Esophagus muscularis mucosa (tissue), 4 donors: ENCODE results near the gene THADA. TPM values are rescaled to one million over a fixed set of nuclear protein-coding genes. Genes with fewer than 3 reads are reported as not detected.

Experiments
- DNase-seq: peaks from one replicate; pipeline ENCODE4 v3.0.0-alpha.2; 2017; ENCODE audit errors: extremely low spot score
- H3K27ac ChIP-seq, 4 donors: fragments of 200-600 bp; sonication (generic); replicated peaks in 1 of 4; 1 replicate in 3 of 4; 2 replicates in 1 of 4; pipeline ENCODE4 v1.5.1; 2016 to 2019; ENCODE audit warnings: mild to moderate bottlenecking in 1 of 4
- H3K27me3 ChIP-seq, 4 donors: fragments of 200-600 bp; sonication (generic); one replicate each; pipeline versions ENCODE4 v1.5.1 to v1.6.0; 2016 to 2019
- H3K36me3 ChIP-seq, 4 donors: fragments of 200-600 bp; sonication (generic); one replicate each; pipeline ENCODE4 v1.5.1; 2016 to 2019
- H3K4me1 ChIP-seq, 4 donors: fragments of 200-600 bp; sonication (generic); one replicate each; pipeline ENCODE4 v1.5.1; 2016 to 2019
- H3K4me3 ChIP-seq, 4 donors: fragments of 200-600 bp; sonication (generic); 1 replicate in 2 of 4; 2 replicates in 2 of 4; pipeline ENCODE4 v1.5.1; 2016 to 2019; ENCODE audit warnings: mild to moderate bottlenecking in 4 of 4, moderate library complexity in 1 of 4
- H3K9me3 ChIP-seq, 4 donors: fragments of 200-600 bp; sonication (generic); 1 replicate in 3 of 4; 2 replicates in 1 of 4; pipeline ENCODE4 v1.5.1; 2016 to 2019
- EP300 ChIP-seq: sonication (generic); formaldehyde crosslinking; IDR thresholded peaks from one replicate; pipeline ENCODE4 v1.6.1; 2017; ENCODE audit warnings: antibody characterized with exemption
- POLR2A ChIP-seq: fragments of 450-650 bp; IDR thresholded peaks from one replicate; pipeline ENCODE4 v1.6.1; 2017; ENCODE audit warnings: antibody characterized with exemption, moderate library complexity, mild to moderate bottlenecking, low read depth
- POLR2AphosphoS5 ChIP-seq, 2 donors: sonication (generic); formaldehyde crosslinking; IDR thresholded peaks; one replicate each; pipeline ENCODE4 v1.6.1; 2017; ENCODE audit warnings: antibody characterized with exemption in 2 of 2
- WGBS: methylation state at CpG from one replicate; pipeline ENCODE4 v1.1.5; 2018; 5-methylcytosine and 5-hydroxymethylcytosine counted together
- intact Hi-C: fragments of 100-400 bp; cut with DNase I; formaldehyde crosslinking; loops from one replicate; pipeline ENCODE4 v1.15.1; 2023
- total RNA-seq, 4 donors: library from RNA; depleted of rRNA; stranded (reverse); fragments of >200 nt; gene quantifications; one replicate each; pipeline versions ENCODE4 v1.1.0 to v1.2.1, GENCODE V29; 2016
- TF ChIP-seq, protein P1 (sequence below), 3 experiments: fragments of 200-600 bp in 2 of 3; fragments of 450-650 bp in 1 of 3; sonication (generic) in 2 of 3; IDR thresholded peaks; one replicate each; pipeline ENCODE4 v1.5.1; 2017 to 2019; ENCODE audit warnings: antibody characterized with exemption in 3 of 3, mild to moderate bottlenecking in 2 of 3, moderate library complexity in 1 of 3

THADA gene
- total RNA-seq, 4 donors from 2014 or later = 17.2 to 28.7 (median 21.3) TPM

- Histone ChIP-seq H3K36me3 (no peaks in the 10 kb centered on the region), H3K27ac (peak overlapping the region; percentile 62 to 75 (median 68)), H3K27me3 (no peaks in the 10 kb centered on the region), H3K4me1 (peaks cover 30 to 50% (median 44%) of the 10 kb centered on the region in 4 donors), H3K9me3 (no peaks in the 10 kb centered on the region), H3K4me3 (no peak overlapping the region)
- TF ChIP-seq POLR2A = no peak
- TF ChIP-seq, protein P1, sequence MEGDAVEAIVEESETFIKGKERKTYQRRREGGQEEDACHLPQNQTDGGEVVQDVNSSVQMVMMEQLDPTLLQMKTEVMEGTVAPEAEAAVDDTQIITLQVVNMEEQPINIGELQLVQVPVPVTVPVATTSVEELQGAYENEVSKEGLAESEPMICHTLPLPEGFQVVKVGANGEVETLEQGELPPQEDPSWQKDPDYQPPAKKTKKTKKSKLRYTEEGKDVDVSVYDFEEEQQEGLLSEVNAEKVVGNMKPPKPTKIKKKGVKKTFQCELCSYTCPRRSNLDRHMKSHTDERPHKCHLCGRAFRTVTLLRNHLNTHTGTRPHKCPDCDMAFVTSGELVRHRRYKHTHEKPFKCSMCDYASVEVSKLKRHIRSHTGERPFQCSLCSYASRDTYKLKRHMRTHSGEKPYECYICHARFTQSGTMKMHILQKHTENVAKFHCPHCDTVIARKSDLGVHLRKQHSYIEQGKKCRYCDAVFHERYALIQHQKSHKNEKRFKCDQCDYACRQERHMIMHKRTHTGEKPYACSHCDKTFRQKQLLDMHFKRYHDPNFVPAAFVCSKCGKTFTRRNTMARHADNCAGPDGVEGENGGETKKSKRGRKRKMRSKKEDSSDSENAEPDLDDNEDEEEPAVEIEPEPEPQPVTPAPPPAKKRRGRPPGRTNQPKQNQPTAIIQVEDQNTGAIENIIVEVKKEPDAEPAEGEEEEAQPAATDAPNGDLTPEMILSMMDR (IDR thresholded peaks at IDR 0.05) = no peak
- TF ChIP-seq POLR2AphosphoS5 (IDR thresholded peaks at IDR 0.05) = no peak
- no peak for TF ChIP-seq EP300
- DNase-seq = no peak
- intact Hi-C loops = no loop called here
- 96% methylated on average over 6 of the region's 6 CpGs for WGBS
Observed at GRCh38 chr2:43313642-43314017, 282.2 kb downstream of the THADA start.

DNA sequence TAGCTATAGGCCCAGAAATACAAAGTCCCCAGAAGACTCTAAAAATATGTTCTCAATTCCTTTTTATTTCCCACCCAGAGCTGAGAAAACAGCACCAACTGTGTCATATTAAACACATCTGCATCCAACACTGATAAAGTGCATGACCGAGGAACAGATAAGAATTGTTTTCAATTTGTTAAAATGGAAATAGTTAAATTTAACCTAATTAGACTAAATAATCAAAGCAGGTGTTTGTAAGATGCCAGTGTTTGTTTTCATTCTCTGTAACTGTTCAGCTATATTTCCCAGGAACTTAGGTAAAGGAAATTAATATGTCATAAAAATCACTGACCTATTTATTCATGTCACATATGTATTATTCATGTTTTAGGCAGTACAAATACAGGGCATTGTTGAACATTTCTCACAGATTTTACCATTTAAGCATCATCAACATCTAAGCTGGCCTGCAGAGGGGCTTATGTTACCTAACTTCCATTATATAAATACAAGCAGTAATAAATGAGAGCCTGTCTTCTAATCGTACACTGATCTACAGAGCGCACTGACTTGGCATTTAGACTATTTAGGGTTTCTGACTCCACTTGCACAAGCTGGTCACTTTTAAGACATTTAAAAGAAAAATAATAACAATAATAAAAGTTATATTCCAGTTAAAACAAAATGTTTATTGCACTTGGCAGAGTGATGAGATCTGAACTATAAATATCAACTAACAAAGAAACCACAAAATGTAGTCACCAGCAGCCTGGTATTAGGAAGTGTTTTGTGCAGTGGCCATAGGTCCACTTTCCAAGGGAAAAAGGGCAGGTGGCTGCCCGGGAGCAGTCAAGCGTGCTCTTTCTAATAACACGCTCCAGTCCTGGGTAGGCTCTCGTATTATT, 282.8 kb downstream of the THADA start:
- WGBS = 41% methylated on average over 7 of the region's 7 CpGs
- intact Hi-C loops = no loop called here
- no peak overlapping the region for H3K4me3 ChIP-seq
- peak overlapping the region; percentile 62 to 75 (median 68) for H3K27ac ChIP-seq
- H3K36me3 ChIP-seq = no peaks in the 10 kb centered on the region
- DNase-seq = no peak
- no peaks in the 10 kb centered on the region for H3K9me3 ChIP-seq
- peaks cover 30 to 49% (median 43%) of the 10 kb centered on the region in 4 donors for H3K4me1 ChIP-seq
- no peak for TF ChIP-seq POLR2AphosphoS5 (IDR thresholded peaks at IDR 0.05)
- TF ChIP-seq, protein P1 (IDR thresholded peaks at IDR 0.05) = no peak
- no peak for TF ChIP-seq POLR2A
- TF ChIP-seq EP300 = no peak
- H3K27me3 ChIP-seq = no peaks in the 10 kb centered on the region

- DNase-seq = no peak
- Histone ChIP-seq H3K4me3 (no peak overlapping the region), H3K27me3 (no peaks in the 10 kb centered on the region), H3K27ac (peak overlapping the region; percentile 62 to 75 (median 68)), H3K36me3 (no peaks in the 10 kb centered on the region), H3K4me1 (peaks cover 40 to 54% (median 49%) of the 10 kb centered on the region in 4 donors), H3K9me3 (no peaks in the 10 kb centered on the region)
- TF ChIP-seq EP300 (no peak), POLR2AphosphoS5 (IDR thresholded peaks at IDR 0.05) (peak in 1 of 2 donors; percentile 30), POLR2A (no peak)
- TF ChIP-seq, protein P1 (IDR thresholded peaks at IDR 0.05) = no peak
- intact Hi-C loops = no loop called here
Observed at GRCh38 chr2:43311276-43311675, 284.6 kb downstream of the THADA start.

DNA sequence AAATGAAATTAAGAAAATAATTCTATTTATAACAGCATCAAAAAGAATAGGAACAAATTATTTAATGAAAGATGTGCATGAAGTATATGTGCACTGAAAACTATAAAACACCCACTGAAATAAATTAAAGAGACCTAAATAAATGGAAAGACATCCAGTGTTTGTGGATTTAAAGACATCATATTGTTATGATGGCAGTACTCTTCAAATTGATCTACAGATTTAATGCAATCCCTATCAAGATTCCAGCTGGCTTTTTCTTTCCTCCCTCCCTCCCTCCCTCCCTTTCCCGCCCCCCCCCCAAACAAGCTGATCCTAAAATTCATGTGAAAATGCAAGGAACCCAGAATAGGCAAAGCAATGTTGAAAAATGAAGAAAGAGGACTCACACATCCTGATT, 285.9 kb downstream of the THADA start:
- WGBS = 91% methylated on average over 1 of the region's 1 CpG
- no peaks in the 10 kb centered on the region for H3K9me3 ChIP-seq
- peaks cover 51 to 66% (median 62%) of the 10 kb centered on the region in 4 donors for H3K4me1 ChIP-seq
- H3K27me3 ChIP-seq = no peaks in the 10 kb centered on the region
- no peak for DNase-seq
- H3K27ac ChIP-seq = peak overlapping the region in 1 of 4 donors; percentile 75
- TF ChIP-seq, protein P1 (IDR thresholded peaks at IDR 0.05) = no peak
- TF ChIP-seq POLR2AphosphoS5 (IDR thresholded peaks at IDR 0.05) (no peak), EP300 (no peak), POLR2A (no peak)
- no peaks in the 10 kb centered on the region for H3K36me3 ChIP-seq
- H3K4me3 ChIP-seq = no peak overlapping the region
- intact Hi-C loops = no loop called here
